HG02798 (cell line): ENCODE measurements around the gene OR11A1.

ENCODE experiments used
- ATAC-seq: cut with Tn5 transposase; IDR thresholded peaks from one replicate; pipeline ENCODE4 v1.9.1; 2021; ENCODE audit warnings: mild to moderate bottlenecking; ENCODE audit not compliant: unreplicated experiment, poor library complexity

OR11A1 gene

GRCh38 chr6:29403801-29404200 is 53.1 kb downstream of the OR11A1 start:
- ATAC-seq = no peak

DNA sequence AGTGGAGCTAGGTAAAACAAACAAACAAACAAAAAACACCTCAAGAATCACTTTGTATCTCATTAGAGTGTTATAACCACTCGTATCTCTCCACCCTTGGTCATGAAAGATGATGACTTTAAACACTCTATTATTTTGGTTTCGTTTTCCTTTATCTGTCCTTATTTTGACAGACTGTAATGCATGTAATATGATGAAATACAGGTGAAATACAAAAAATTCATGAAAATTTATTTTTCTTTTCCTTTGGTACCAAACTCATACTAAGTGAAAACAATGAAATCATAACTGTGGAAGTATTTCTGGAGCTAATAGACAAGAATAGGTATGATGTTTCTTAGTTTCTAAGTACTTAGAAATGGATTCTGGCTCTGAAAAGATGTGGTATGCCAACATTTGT is 57.3 kb downstream of the OR11A1 start:
- no peak for ATAC-seq

DNA sequence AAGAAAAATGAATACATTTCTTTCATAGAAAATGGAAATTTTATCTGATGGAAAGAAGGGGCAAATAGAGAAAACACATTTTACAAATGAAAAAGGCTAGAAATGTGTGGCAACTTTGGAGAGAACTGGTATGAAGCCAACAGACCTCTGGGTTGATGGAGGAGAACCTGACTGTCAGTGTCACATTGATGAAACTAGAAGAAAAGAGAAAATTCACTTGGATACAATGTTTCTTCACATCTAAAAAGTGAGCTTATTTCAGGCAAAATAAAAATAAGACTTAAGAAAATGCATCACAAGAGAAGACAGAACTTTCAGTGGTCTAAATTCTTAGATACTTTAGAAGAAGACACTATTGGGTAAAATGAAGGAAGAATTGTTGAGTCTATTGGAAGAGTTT is 61.5 kb downstream of the OR11A1 start, which contains the start of gene OR12D2:
OR12D2 (plus strand) TSS at position 301 of the 400 bp plus-strand sequence. CDS start 1,069 bp downstream, outside the sequence.
- no peak for ATAC-seq

DNA sequence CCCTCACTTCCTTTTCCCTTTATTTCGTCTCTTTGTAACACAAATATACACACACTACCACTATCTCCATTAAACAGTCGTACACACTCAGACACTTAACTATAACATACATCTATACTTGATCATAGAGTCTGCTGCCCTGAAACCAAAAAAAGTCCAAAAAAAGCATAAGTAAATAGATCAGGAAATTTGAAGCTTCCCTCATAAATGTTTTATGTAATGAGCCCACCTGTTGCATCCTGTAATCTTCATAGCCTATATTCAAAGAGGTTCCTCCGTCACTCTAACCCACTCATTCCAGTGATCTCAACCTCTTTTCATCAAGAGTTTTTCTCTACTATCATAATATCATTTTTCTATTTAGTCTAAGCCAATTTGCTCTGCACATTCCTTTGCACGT is 68.3 kb downstream of the OR11A1 start:
- no peak for ATAC-seq

GRCh38 chr6:29376003-29376402 is 80.9 kb downstream of the OR11A1 start:
- ATAC-seq = no peak
